ENCODE results near the gene PLPP1.

GRCh38 chr5:55471468-55471867 is 63.3 kb downstream of the PLPP1 start:
- no peak for TF ChIP-seq CTCF (IDR thresholded peaks at IDR 0.05; ENCODE audit: low read depth, low read length)
- TF ChIP-seq POLR2A (IDR thresholded peaks at IDR 0.05; ENCODE audit: extremely low read depth, insufficient read length) = no peak
- TF ChIP-seq MAX (IDR thresholded peaks at IDR 0.05; ENCODE audit: low read depth, low read length) = no peak

Data from NB4 (cell line).